Caco-2 (cell line): ENCODE measurements around the gene FRYL. TPM values are rescaled to one million over a fixed set of nuclear protein-coding genes. Genes with fewer than 3 reads are reported as not detected.

Experiments
- BruUV-seq: library from RNA; stranded (reverse); fragments of 400-500 nt; replicated peaks from 2 replicates; lab custom pipeline; 2021; lab: Mats Ljungman, UMichigan
- CTCF ChIA-PET: fragments of 300-600 bp; sonication (Branson Sonifier 250); formaldehyde crosslinking; loops from one replicate; lab custom pipeline; 2022; ENCODE audit warnings: antibody characterized with exemption; lab: Charles Lee
- POLR2A ChIA-PET: fragments of 300-600 bp; sonication (Branson Sonifier 250); formaldehyde crosslinking; loops from one replicate; lab custom pipeline; 2022; ENCODE audit warnings: antibody characterized with exemption; lab: Charles Lee
- DNase-seq, 2 experiments: peaks; one replicate each; pipeline versions ENCODE4 v3.0.0 to v3.0.0-alpha.2; 2020 to 2022
- H3K27me3 ChIP-seq: replicated peaks from 2 replicates; pipeline ENCODE4 v1.6.0; 2011; ENCODE audit warnings: low read length; ENCODE audit not compliant: control insufficient read depth, insufficient read depth
- H3K36me3 ChIP-seq: 2 replicates; pipeline ENCODE4 v1.5.1; 2011; ENCODE audit warnings: low read length; ENCODE audit not compliant: control insufficient read depth, insufficient read depth
- H3K4me1 ChIP-seq: fragments of 250-450 bp; sonication (Bioruptor Pico); 2 replicates; pipeline ENCODE4 v1.5.1; 2020; ENCODE audit warnings: mild to moderate bottlenecking
- H3K4me3 ChIP-seq: 2 replicates; pipeline ENCODE4 v1.5.1; 2011; ENCODE audit warnings: low read depth, mild to moderate bottlenecking, control low read depth, low read length
- H3K9me3 ChIP-seq: fragments of 250-450 bp; sonication (Bioruptor Pico); 2 replicates; pipeline ENCODE4 v1.5.1; 2020; ENCODE audit warnings: mild to moderate bottlenecking, moderate library complexity
- H3K27ac Mint-ChIP-seq: one replicate; pipeline ENCODE4 v1.8.0; 2022; ENCODE audit warnings: mixed read lengths; ENCODE audit not compliant: unreplicated experiment
- H3K27me3 Mint-ChIP-seq: one replicate; pipeline ENCODE4 v1.8.0; 2022; ENCODE audit warnings: mixed read lengths; ENCODE audit not compliant: insufficient read depth, unreplicated experiment
- H3K36me3 Mint-ChIP-seq: one replicate; pipeline ENCODE4 v1.8.0; 2022; ENCODE audit warnings: mild to moderate bottlenecking, mixed read lengths; ENCODE audit not compliant: insufficient read depth, unreplicated experiment
- H3K4me1 Mint-ChIP-seq: one replicate; pipeline ENCODE4 v1.8.0; 2022; ENCODE audit warnings: low read depth, mixed read lengths; ENCODE audit not compliant: unreplicated experiment
- H3K4me3 Mint-ChIP-seq: one replicate; pipeline ENCODE4 v1.8.0; 2022; ENCODE audit warnings: mild to moderate bottlenecking, moderate library complexity, mixed read lengths; ENCODE audit not compliant: unreplicated experiment
- H3K9me3 Mint-ChIP-seq: one replicate; pipeline ENCODE4 v1.8.0; 2022; ENCODE audit warnings: mixed read lengths; ENCODE audit not compliant: unreplicated experiment
- intact Hi-C: fragments of 100-400 bp; cut with micrococcal nuclease; formaldehyde crosslinking; loops from one replicate; pipeline ENCODE4 v1.10.0; 2022; ENCODE audit not compliant: unreplicated experiment
- total RNA-seq: library from RNA; stranded (reverse); gene quantifications from 2 replicates; pipeline ENCODE4 v1.2.3, GENCODE V29; 2022
- TF ChIP-seq, protein P1 (sequence below), 2 experiments: fragments of 200-600 bp in 1 of 2; IDR thresholded peaks; 1 replicate in 1 of 2; 2 replicates in 1 of 2; pipeline versions ENCODE4 v1.5.1 to v1.8.0; 2011 to 2022; ENCODE audit warnings: antibody characterized with exemption in 1 of 2, control low read depth in 1 of 2, inconsistent platforms in 1 of 2, low read depth in 1 of 2, low read length in 1 of 2, mild to moderate bottlenecking in 1 of 2, moderate library complexity in 1 of 2; ENCODE audit not compliant: insufficient read depth in 1 of 2, severe bottlenecking in 1 of 2, unreplicated experiment in 1 of 2

FRYL gene
- total RNA-seq, 1 experiment from 2014 or later, result 27.4 TPM

DNA sequence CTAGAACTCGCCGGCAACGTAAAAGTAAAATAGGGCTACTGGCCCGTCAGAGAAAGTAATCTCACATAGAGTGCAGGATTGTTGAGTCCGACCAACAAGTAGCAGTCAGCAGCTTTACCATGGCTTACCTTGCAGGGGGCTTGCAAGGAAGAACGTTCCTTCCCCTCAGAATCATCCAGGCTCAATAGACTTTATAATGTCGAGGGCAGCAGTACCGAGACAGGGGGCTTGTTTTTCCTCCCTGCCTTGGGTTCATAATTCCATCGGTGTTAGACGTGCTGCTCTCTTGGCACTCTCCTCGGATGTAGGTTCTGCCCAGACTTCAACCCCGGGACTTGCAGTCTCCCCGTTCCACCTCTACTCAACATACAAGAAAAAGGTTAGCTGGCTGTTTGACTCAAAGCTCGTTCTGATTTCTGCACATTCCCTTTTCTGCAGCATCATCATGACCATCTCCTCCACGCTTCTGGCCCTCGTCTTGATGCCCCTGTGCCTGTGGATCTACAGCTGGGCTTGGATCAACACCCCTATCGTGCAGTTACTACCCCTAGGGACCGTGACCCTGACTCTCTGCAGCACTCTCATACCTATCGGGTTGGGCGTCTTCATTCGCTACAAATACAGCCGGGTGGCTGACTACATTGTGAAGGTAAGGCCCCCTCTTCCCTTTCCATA lies 295.4 kb downstream of the FRYL start:
- Histone ChIP-seq H3K27me3 (no peaks in the 10 kb centered on the region), H3K4me1 (no peaks in the 10 kb centered on the region), H3K4me3 (no peak overlapping the region), H3K9me3 (no peaks in the 10 kb centered on the region), H3K36me3 (no peaks in the 10 kb centered on the region)
- DNase-seq, result no peak
- no peaks in the 10 kb centered on the region for H3K36me3 Mint-ChIP-seq
- BruUV-seq, result no TSS peak
- intact Hi-C loops, result loop anchor here (10.0 kb wide), 1 partner anchor 170 kb away; no protein-coding TSS in a partner anchor
- H3K4me3 Mint-ChIP-seq, result peak overlapping the region; percentile 70
- H3K9me3 Mint-ChIP-seq, result no peaks in the 10 kb centered on the region
- TF ChIP-seq, protein P1, sequence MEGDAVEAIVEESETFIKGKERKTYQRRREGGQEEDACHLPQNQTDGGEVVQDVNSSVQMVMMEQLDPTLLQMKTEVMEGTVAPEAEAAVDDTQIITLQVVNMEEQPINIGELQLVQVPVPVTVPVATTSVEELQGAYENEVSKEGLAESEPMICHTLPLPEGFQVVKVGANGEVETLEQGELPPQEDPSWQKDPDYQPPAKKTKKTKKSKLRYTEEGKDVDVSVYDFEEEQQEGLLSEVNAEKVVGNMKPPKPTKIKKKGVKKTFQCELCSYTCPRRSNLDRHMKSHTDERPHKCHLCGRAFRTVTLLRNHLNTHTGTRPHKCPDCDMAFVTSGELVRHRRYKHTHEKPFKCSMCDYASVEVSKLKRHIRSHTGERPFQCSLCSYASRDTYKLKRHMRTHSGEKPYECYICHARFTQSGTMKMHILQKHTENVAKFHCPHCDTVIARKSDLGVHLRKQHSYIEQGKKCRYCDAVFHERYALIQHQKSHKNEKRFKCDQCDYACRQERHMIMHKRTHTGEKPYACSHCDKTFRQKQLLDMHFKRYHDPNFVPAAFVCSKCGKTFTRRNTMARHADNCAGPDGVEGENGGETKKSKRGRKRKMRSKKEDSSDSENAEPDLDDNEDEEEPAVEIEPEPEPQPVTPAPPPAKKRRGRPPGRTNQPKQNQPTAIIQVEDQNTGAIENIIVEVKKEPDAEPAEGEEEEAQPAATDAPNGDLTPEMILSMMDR (IDR thresholded peaks at IDR 0.05; ENCODE audit: insufficient read depth in 1 of 2, low read depth in 1 of 2, low read length in 1 of 2, severe bottlenecking in 1 of 2, unreplicated experiment in 1 of 2), result no peak
- ChIA-PET POLR2A (no interaction called here), CTCF (no interaction called here)
- H3K27me3 Mint-ChIP-seq, result no peaks in the 10 kb centered on the region
- no peaks in the 10 kb centered on the region for H3K4me1 Mint-ChIP-seq
- no peak overlapping the region for H3K27ac Mint-ChIP-seq

- H3K27me3 Mint-ChIP-seq, result no peaks in the 10 kb centered on the region
- Histone ChIP-seq H3K27me3 (no peaks in the 10 kb centered on the region), H3K4me1 (no peaks in the 10 kb centered on the region), H3K9me3 (no peaks in the 10 kb centered on the region), H3K36me3 (no peaks in the 10 kb centered on the region), H3K4me3 (no peak overlapping the region; the same call in 1 of the 2 replicates)
- ChIA-PET CTCF (no interaction called here), POLR2A (no interaction called here)
- no peaks in the 10 kb centered on the region for H3K4me1 Mint-ChIP-seq
- H3K27ac Mint-ChIP-seq, result no peak overlapping the region
- intact Hi-C loops, result loop anchor here (10.0 kb wide), 1 partner anchor 169 kb away; no protein-coding TSS in a partner anchor
- BruUV-seq, result no TSS peak
- TF ChIP-seq, protein P1 (IDR thresholded peaks at IDR 0.05; ENCODE audit: insufficient read depth in 1 of 2, low read depth in 1 of 2, low read length in 1 of 2, severe bottlenecking in 1 of 2, unreplicated experiment in 1 of 2), result no peak
- no peaks in the 10 kb centered on the region for H3K9me3 Mint-ChIP-seq
- DNase-seq, result no peak
- H3K4me3 Mint-ChIP-seq, result peak overlapping the region; percentile 70
- no peaks in the 10 kb centered on the region for H3K36me3 Mint-ChIP-seq
Observed at GRCh38 chr4:48483777-48484493, 296.1 kb downstream of the FRYL start.

DNA sequence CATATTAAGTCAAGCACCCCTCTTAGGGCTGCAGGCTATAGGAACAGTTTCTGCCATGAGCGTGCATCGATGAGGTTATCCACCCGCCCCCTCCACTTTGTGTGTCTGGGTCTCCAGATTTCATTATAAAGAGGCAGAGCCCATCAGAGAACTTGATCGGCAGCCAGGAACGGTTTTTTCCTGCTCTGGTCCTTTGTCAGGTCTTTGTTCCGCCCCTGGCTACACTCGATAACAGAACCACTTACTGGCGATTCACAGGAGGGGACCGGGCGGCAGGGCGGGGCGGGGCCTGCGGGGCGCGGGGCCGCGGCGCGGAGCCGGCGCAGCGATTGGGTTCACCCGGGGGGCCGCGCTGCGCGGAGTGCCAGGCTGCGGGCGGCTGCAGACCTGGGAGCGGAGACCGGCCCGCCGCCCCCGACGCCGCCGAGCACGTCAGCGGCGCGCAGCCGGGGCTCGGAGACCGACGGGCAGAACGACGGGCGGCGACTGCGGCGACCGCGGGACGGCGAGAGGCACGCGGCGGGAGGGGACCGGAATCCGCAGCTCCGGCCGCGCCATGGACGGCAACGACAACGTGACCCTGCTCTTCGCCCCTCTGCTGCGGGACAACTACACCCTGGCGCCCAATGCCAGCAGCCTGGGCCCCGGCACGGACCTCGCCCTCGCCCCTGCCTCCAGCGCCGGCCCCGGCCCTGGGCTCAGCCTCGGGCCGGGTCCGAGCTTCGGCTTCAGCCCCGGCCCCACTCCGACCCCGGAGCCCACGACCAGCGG lies 296.9 kb downstream of the FRYL start, which contains the start of gene SLC10A4:
TSS of gene SLC10A4 (plus strand) at position 338 of the 771 bp plus-strand sequence. CDS start at position 557, 219 bp downstream.
- POLR2A ChIA-PET, result no interaction called here
- Mint-ChIP-seq H3K36me3 (no peaks in the 10 kb centered on the region), H3K9me3 (no peaks in the 10 kb centered on the region), H3K4me3 (peak within 1 kb of the TSS; percentile 70), H3K4me1 (no peaks in the 10 kb centered on the region), H3K27me3 (no peaks in the 10 kb centered on the region), H3K27ac (no peak within 1 kb of the TSS)
- Histone ChIP-seq H3K36me3 (no peaks in the 10 kb centered on the region), H3K4me3 (peak within 1 kb of the TSS; percentile 50), H3K4me1 (no peaks in the 10 kb centered on the region), H3K9me3 (no peaks in the 10 kb centered on the region), H3K27me3 (no peaks in the 10 kb centered on the region)
- TF ChIP-seq, protein P1 (IDR thresholded peaks at IDR 0.05; ENCODE audit: insufficient read depth in 1 of 2, low read depth in 1 of 2, low read length in 1 of 2, severe bottlenecking in 1 of 2, unreplicated experiment in 1 of 2), result no peak
- intact Hi-C loops, result loop anchor here (10.0 kb wide), 1 partner anchor 168 kb away; no protein-coding TSS in a partner anchor
- CTCF ChIA-PET, result no interaction called here
- BruUV-seq, result no TSS peak
- peak in 1 of 2 experiments; percentile 62 for DNase-seq
